GM23338 (cell line): ENCODE measurements around the gene MFSD6L. TPM values are rescaled to one million over a fixed set of nuclear protein-coding genes. Genes with fewer than 3 reads are reported as not detected.

ENCODE experiments used
- ATAC-seq: fragments of 200-7000 bp; cut with Tn5 transposase; 3 replicates; pipeline ENCODE4 v1.9.1; 2020
- DNase-seq: peaks from one replicate; pipeline ENCODE4 v3.0.0-alpha.2; 2015; ENCODE audit warnings: low spot score
- H2AFZ ChIP-seq: fragments of 200-600 bp; sonication (generic); 2 replicates; pipeline ENCODE4 v1.8.0; 2016; ENCODE audit warnings: antibody characterized with exemption, mild to moderate bottlenecking, moderate library complexity
- H3F3A ChIP-seq: fragments of 200-600 bp; sonication (generic); replicated peaks from 2 replicates; pipeline ENCODE4 v1.8.0; 2017; ENCODE audit warnings: antibody characterized with exemption, mixed run types, low read depth
- H3K27ac ChIP-seq: fragments of 200-600 bp; sonication (generic); 2 replicates; pipeline ENCODE4 v1.6.1; 2016; ENCODE audit warnings: low read depth
- H3K27me3 ChIP-seq: fragments of 200-600 bp; sonication (generic); 2 replicates; pipeline ENCODE4 v1.8.0; 2016; ENCODE audit warnings: mild to moderate bottlenecking, mixed run types, moderate library complexity; ENCODE audit not compliant: insufficient read depth
- H3K36me3 ChIP-seq: fragments of 200-600 bp; sonication (generic); 2 replicates; pipeline ENCODE4 v1.8.0; 2016; ENCODE audit warnings: mild to moderate bottlenecking; ENCODE audit not compliant: insufficient read depth
- H3K4me1 ChIP-seq: fragments of 200-600 bp; sonication (generic); 2 replicates; pipeline ENCODE4 v1.8.0; 2016; ENCODE audit warnings: mild to moderate bottlenecking, moderate library complexity; ENCODE audit not compliant: insufficient read depth
- H3K4me2 ChIP-seq: fragments of 200-600 bp; sonication (generic); 2 replicates; pipeline ENCODE4 v1.7.1; 2017; ENCODE audit warnings: mixed run types
- H3K4me3 ChIP-seq: fragments of 200-600 bp; sonication (generic); 2 replicates; pipeline ENCODE4 v1.6.1; 2016; ENCODE audit warnings: mixed run types
- H3K79me2 ChIP-seq: fragments of 200-600 bp; sonication (generic); replicated peaks from 2 replicates; pipeline ENCODE4 v1.8.0; 2017; ENCODE audit warnings: mild to moderate bottlenecking; ENCODE audit not compliant: insufficient read depth
- H3K9me2 ChIP-seq: fragments of 200-600 bp; sonication (generic); 2 replicates; pipeline ENCODE4 v1.8.0; 2017; ENCODE audit not compliant: insufficient read depth
- H4K20me1 ChIP-seq: fragments of 200-600 bp; sonication (generic); replicated peaks from 2 replicates; pipeline ENCODE4 v1.8.0; 2017; ENCODE audit warnings: mild to moderate bottlenecking; ENCODE audit not compliant: insufficient read depth
- H3K27ac Mint-ChIP-seq: 2 replicates; pipeline ENCODE4 v1.8.0; 2020; ENCODE audit warnings: inconsistent platforms, mild to moderate bottlenecking, moderate library complexity, mixed read lengths
- H3K27me3 Mint-ChIP-seq: 3 replicates; pipeline ENCODE4 v1.8.0; 2022; ENCODE audit warnings: low read depth, mild to moderate bottlenecking, moderate library complexity, mixed read lengths, inconsistent platforms; ENCODE audit not compliant: insufficient read depth, poor library complexity
- H3K36me3 Mint-ChIP-seq: 3 replicates; pipeline ENCODE4 v1.8.0; 2021; ENCODE audit warnings: low read depth, mild to moderate bottlenecking, inconsistent platforms, moderate library complexity, mixed read lengths
- H3K4me1 Mint-ChIP-seq: 3 replicates; pipeline ENCODE4 v1.8.0; 2020; ENCODE audit warnings: mild to moderate bottlenecking, inconsistent platforms, mixed read lengths
- H3K4me3 Mint-ChIP-seq: 3 replicates; pipeline ENCODE4 v1.8.0; 2021; ENCODE audit warnings: moderate library complexity, mild to moderate bottlenecking, inconsistent platforms, mixed read lengths
- H3K9me3 Mint-ChIP-seq: 3 replicates; pipeline ENCODE4 v1.8.0; 2020; ENCODE audit warnings: moderate library complexity, mild to moderate bottlenecking, inconsistent platforms, mixed read lengths
- CREB1 ChIP-seq: fragments of 250-450 bp; sonication (Bioruptor Pico); IDR thresholded peaks from 2 replicates; pipeline ENCODE4 v1.5.0; 2020; ENCODE audit warnings: low read depth, mild to moderate bottlenecking, moderate library complexity
- EZH2phosphoT487 ChIP-seq: fragments of 200-600 bp; sonication (generic); IDR thresholded peaks from one replicate; pipeline ENCODE4 v1.8.1; 2018; ENCODE audit warnings: antibody characterized with exemption; ENCODE audit not compliant: unreplicated experiment
- JUNB ChIP-seq: IDR thresholded peaks from one replicate; pipeline ENCODE4 v1.6.1; 2016; ENCODE audit warnings: antibody characterized with exemption; ENCODE audit not compliant: unreplicated experiment
- NANOG ChIP-seq: IDR thresholded peaks from 2 replicates; pipeline ENCODE4 v1.6.1; 2016; ENCODE audit warnings: antibody characterized with exemption, borderline replicate concordance
- STAT1 ChIP-seq: IDR thresholded peaks from one replicate; pipeline ENCODE4 v1.6.1; 2016; ENCODE audit warnings: antibody characterized with exemption; ENCODE audit not compliant: unreplicated experiment
- ZNF462 ChIP-seq: fragments of 250-450 bp; sonication (Bioruptor Pico); IDR thresholded peaks from 2 replicates; pipeline ENCODE4 v1.5.0; 2020; ENCODE audit warnings: mild to moderate bottlenecking, moderate library complexity
- polyA plus RNA-seq: library from polyadenylated mRNA; unstranded; fragments of >200 nt; fragmentation: Nextera tagmentation; extraction: Ambion mirVana; gene quantifications from 2 replicates; pipeline ENCODE4 v1.2.1, GENCODE V29; 2016
- total RNA-seq: library from RNA; depleted of rRNA; stranded (reverse); fragments of >200 nt; shearing (Covaris generic); gene quantifications from 2 replicates; pipeline ENCODE4 v1.2.3, GENCODE V29; 2014

The MFSD6L gene
- total and polyA plus RNA-seq, 2 experiments from 2014 or later: 0.52 to 2.8 TPM

- no peak for TF ChIP-seq JUNB
- no peak for TF ChIP-seq NANOG
- no peak for TF ChIP-seq ZNF462 (CRISPR knock-in tag)
- TF ChIP-seq EZH2phosphoT487: no peak
- no peak for TF ChIP-seq CREB1 (CRISPR knock-in tag)
- TF ChIP-seq STAT1: no peak
- Mint-ChIP-seq H3K4me1 (peaks cover 13% of the 10 kb centered on the region), H3K4me3 (no peak overlapping the region), H3K27me3 (peaks cover 7% of the 10 kb centered on the region), H3K9me3 (peaks cover 3% of the 10 kb centered on the region; the same call in 1 of the 3 replicates), H3K36me3 (no peaks in the 10 kb centered on the region), H3K27ac (no peak overlapping the region)
- no peak overlapping the region for H3K4me2 ChIP-seq
- H2AFZ ChIP-seq: peak overlapping the region; percentile 74; the same call in 1 of the 2 replicates
- ATAC-seq (peak; percentile 70), DNase-seq (no peak)
- H4K20me1 ChIP-seq: no peaks in the 10 kb centered on the region
- no peak overlapping the region for H3K4me3 ChIP-seq
- H3F3A ChIP-seq: no peaks in the 10 kb centered on the region
- H3K27ac ChIP-seq: no peak overlapping the region
- H3K9me2 ChIP-seq: no peaks in the 10 kb centered on the region
- H3K36me3 ChIP-seq: no peaks in the 10 kb centered on the region
- H3K27me3 ChIP-seq: no peaks in the 10 kb centered on the region
- no peaks in the 10 kb centered on the region for H3K79me2 ChIP-seq
- no peaks in the 10 kb centered on the region; the same call in 1 of the 2 replicates for H3K4me1 ChIP-seq
Measured at GRCh38 chr17:8837563-8838075, 38.5 kb upstream of the MFSD6L start.
